HuH-7.5 (cell line): ENCODE measurements around the gene PLAGL2.

Experiments
- DNase-seq: peaks from one replicate; pipeline ENCODE4 v3.0.0; 2011; ENCODE audit warnings: low spot score

The PLAGL2 gene

DNA sequence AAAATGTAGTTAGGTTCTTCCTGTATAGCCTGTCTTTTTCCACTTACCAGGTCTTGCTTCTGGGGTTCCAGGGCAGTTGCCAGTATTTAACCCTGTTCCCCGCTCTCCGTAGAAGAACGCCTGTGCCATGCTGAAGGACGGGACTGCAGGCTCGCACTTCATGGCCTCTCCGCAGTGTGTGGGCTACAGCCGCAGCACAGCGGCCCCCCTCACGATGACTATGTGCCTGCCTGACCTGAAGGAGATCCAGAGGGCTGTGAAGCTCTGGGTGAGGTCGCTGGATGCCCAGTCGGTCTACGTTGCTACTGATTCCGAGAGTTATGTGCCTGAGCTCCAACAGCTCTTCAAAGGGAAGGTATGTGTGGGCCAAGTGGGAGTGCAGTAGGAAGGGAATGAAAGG, 23.2 kb upstream of the PLAGL2 start:
- DNase-seq: no peak

DNA sequence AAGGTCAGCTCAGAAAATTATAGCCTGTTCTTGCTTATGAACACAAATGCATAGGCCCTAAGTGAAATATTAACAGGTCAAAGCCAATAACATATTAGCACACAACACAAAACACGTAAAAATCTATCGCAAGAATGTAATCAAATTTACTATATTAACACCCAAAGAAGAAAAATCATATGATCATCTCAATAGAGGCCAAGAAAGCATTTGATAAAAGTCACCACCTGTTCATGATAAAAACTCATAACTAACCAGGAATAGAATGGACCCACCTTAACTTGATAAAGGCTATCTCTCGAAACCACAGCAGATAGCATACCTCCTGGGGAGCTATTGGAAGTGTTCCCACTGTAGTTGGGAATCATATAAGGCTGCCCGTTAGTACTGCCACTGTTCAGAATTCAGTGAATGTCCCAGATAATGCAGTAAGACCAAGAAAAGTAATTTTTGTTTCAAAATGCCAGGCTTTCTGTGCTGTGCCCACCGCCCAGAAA, 21.8 kb upstream of the PLAGL2 start:
- DNase-seq: no peak

DNA sequence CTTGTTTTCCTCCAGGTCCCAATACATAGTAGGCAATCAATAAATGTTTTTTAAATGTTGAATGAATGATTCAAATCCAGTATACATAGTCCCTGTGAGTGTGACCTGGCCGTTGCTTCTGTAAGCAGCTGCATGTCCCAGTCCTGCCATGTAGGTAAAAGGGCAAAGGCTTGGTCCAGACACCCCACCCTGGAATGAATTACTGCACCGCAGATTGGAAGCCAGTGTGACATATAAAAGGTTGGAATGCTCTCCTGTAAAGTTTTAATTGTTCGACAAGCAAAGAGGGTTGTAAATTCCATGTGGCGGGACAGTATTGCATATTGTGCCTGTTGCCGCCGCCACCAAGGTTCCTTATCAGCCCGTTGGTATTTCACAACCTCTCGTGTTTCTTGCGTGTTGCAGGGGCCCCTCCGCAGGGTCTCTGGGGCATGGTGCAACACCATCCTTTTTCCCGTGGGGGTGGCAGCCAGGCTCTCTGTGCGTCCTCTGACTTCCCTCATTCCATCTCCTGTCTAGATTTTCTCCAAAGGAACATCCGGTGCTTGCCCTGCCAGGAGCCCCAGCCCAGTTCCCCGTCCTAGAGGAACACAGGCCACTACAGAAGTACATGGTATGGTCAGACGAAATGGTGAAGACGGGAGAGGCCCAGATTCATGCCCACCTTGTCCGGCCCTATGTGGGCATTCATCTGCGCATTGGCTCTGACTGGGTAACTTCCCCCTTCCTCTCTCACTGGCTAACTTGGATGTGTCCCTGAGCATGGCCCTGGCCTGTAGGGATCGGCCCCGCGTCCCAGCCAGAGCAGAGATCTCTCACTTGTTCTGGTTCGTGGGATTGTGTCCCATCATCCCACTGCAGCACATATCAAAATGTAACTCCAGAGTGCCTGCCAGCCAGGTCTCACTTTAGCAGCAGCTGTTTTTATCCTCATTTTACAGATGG, 20.5 kb upstream of the PLAGL2 start:
- peak; percentile 87 for DNase-seq

DNA sequence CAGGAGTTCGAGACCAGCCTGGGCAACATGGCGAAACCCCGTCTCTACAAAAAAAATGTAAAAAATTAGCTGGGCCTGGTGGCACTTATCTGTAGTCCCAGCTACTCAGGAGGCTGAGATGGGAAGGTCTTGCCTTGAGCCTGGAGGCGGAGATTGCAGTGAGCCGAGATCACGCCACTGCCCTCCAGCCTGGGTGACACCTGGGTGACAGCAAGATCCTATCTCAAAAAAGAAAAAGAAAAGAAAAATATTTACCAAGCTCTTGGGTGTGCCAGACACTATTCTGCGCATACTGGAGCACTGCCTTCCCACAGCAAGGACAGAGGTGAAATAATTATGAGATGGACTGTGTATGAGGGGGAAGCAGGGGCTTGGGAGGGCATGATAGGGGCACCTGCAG, 19.8 kb upstream of the PLAGL2 start:
- no peak for DNase-seq

DNA sequence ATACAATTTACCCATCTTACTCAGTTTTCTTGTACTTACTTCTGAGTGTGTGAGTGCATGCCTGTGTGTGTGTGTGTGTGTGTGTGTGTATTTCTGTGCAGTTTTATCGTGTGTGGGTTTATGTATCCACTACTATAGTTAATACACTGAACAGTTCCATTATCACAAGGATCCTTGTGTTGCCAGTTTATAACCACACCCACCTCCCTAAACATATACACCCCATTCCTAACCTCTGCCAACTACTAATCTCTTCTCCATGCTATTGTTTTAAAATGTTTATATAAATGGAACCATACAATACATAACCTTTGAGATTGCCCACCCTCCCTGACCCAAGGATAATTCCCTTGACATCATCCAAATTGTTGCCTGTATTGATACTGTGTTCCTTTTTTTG, 18.8 kb upstream of the PLAGL2 start:
- no peak for DNase-seq

DNA sequence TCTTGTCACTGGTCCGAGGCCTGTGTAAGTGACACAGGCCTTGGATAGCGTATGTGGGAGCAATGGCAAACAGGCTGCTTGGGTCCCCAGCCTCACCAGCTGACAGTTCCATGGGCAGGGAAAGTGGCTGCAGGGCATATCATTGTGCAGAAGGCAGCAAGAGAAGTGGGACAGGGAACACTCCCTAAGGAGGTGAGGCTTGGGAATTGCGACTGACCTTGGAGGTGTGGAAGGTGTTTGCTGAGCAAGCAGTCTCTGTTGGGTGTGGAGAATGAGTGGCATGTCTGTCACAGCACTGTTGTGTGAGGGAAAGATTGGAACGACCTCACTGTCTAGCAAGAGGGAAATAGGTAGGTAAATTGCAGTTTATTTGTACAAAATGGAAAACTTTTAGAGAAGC, 16.9 kb upstream of the PLAGL2 start:
- DNase-seq: no peak

DNA sequence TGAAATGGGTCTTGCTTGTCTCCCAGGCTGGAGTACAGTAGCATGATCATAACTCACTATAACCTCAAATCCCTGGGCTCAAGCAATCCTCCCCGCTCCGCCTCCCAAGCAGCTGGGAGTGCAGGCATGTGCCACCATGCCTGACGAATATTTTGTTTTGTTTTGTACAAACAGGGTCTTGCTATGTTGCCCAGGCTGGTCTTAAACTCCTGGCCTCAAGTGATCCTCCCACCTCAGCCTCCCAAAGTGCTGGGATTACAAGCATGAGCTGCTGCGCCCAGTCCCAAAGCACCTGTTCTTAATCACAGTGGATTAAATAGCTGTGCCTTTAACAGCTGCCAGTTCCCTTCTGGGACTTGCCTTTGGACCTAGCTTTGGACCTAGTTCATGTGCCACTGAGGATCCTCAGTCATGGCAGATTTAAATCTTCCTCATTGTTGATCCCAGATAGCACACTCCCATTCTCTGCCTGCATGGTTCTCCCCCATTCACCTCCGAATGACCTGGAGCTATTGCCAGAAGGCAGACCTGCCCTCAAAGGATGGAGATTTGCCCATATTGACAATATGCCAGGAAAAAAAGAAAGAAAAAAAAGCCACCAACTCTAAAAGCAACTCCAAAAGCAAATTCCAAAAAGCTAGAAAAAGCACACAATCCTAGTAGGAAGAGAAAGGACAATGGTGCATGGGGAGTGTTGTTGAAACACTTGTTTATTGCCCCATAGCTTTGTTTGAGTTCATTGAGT, 10.8 kb upstream of the PLAGL2 start:
- no peak for DNase-seq

DNA sequence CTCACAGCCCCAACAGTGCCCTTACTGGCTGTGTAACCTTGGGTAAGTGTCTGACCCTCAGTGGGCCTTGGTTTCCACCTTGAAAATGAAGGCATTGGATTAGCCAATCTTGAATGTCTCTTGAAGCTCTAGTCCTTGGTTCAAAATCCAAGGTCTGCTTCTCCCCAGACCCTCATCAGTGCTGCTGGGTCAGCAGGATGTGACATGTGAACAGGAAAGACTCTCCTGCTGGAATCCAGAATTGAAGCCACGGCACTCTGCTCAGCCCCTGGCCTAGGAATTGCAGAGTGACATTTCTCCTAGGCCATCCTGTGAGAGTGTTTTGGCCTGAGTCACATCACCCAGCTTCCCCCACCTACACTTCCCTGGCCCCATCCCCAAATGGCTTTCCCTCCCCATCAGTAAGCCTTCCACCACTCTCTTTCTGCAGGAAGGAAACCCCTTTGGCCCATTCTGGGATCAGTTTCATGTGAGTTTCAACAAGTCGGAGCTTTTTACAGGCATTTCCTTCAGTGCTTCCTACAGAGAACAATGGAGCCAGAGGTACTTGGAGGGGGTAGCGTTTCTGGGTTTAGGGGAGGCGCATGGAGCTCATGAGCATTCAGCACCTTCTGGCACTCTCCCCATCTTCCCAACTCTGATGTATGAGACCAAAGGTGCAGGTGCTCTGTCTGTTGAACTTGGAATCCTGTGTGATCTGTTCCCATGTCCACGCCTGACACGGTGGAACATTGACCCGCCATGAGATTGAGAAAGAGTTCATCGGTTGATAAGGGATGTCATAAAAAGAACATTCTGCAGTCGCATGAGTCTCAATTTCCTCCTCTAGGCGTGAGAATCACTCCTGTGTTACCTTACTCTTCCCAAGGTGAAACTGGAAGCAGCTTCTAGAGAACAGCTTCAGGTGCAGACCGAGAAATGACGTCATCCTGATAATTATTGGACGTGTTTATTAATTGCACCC, 8.9 kb upstream of the PLAGL2 start:
- no peak for DNase-seq

DNA sequence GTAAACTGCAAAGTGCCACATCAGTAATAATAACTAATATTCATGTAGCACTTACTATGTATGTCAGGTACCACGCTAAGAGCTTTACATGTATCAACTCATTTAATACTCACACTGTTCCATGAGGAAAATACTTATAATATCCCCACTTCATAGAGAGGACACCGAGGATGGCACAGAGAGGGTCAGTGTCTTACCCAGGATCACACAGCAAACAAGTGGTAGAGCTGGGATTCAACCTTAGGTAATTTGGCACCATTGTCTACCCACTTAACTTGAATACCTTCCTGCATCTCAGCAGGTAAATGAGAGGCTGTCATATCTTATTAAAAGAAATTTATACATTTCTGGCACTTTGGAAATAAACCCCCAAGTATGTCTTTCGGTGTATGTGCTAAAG, 8.2 kb upstream of the PLAGL2 start:
- DNase-seq: no peak

DNA sequence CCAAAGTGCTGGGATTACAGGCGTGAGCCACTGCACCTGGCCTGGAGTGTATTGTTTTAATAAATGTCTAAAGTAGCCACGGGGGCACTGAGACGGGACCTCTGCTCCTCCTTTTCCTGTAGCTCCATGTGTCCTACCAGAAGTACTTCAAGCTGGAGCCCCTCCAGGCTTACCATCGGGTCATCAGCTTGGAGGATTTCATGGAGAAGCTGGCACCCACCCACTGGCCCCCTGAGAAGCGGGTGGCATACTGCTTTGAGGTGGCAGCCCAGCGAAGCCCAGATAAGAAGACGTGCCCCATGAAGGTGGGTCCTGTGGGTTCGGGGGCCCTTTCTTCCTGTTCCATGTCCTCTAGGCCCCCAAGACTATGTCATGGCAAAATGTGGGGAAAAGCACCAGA, 7.6 kb upstream of the PLAGL2 start:
- DNase-seq: no peak

DNA sequence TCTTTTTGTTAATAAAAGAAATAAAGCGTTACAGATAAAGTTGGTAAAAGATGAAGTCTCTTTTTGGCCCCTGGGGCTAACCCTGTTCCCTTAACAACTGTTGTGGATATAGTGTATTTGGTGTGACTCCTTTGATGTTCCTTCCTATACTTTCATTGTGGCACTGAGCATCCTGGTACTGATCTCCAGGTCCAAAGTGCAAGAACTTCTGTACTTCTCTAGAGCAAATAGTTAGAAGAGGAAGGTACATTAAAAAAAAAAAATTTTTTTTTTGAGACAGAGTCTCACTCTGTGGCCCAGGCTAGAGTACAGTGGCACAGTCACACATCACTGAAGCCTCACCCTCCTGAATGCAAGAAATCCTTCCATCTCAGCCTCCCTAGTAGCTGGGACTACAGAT, 6.3 kb upstream of the PLAGL2 start:
- no peak for DNase-seq

DNA sequence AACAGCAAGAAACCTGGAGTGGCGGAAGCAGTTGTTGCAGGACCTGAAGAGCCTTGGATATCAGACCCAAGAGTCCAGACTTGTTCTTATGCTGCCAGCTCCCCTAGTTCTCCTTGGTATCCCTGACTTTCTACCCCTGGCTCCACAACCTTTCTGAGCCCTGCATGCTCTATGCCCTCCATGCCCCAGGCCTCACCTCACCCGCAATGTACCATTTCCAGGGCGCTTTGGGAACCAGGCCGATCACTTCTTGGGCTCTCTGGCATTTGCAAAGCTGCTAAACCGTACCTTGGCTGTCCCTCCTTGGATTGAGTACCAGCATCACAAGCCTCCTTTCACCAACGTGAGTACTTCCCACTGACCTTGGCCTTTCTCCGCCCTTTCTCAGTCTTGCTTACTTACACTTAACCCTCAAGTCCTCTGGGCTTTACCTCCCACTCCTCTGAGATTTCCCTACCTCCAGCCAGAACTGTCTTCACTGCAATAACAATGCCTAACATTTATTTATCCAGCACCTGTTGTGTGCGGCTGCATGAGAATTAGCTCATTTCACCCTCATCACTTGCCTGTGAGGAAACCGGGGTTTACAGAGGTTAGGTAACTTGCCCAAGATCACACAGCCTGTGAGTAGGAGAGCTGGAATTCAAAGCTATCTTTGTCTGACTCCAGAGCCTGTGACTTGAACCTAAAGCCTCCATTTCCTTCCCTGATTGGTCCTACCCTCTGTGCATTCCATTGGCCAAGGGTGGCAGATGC, 2.5 kb upstream of the PLAGL2 start:
- no peak for DNase-seq

DNA sequence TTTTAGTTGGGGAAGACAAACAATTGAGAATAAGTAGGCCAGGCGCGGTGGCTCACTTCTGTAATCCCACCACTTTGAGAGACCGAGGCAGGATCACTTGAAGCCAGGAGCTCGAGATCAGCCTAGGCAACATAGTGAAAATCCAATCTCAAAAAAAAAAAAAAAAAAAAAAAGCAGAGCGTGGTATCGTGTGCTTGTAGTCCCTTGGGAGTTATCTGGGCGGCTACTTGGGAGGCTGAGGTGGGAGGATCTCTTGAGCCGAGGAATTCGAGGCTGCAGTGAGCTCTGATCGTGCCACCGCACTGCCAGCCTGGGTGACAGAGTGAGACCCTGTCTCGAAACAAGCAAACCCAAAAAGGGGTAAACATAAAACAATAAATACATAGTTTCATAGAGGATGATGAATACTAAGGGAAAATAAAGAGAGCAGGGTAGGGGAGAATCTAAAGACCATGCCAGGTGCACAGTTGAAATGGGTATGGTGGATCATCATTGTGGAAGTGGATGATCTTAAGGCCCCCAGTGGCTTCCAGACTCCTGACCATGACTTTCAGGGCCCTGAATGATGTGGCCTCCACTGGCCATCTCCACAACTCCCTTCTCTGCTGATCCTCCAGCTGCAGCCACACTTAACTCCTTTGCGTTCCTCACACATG, 1.1 kb upstream of the PLAGL2 start:
- DNase-seq: no peak

DNA sequence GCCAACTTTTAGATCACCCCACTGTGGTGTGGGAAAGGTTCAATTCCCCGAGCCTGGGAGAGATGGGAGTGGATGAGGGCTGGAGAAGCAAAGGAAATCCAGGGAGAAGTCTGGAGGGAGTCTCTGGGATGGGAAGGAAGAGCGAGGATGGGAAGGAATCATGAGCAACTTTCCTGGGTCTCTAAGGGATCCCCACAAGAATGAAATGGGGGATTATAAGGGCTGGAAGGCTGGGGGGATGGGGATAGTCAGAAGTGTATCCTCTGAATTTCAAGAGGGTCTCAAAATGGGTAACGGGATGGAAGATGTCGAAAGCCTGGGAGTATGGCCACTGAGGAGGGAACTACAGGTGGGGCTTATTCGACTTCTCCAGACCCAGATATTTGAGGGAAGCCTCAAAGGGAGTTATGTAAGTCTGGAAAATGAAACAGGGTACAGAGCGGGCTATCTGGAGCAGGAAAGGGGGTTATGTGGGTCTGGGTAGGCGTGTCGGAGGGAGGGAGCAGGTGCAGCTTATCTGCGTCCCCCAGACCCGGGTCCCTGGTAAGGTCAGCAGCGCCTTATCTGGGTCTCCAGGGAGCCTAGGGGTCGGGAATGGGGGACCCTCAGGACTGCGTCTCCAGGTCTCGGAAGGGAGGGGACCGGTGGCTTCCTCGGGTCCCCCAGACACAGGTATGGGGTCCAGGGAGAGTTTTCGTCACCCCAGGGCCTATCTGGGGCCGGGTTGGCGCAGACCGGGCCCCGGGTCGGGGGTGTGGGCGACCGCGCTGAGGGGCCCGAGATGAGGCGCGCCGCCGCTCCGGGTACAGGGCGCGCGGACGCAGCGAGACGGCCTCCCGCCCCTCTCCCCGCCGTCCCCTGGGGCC, 550 bp downstream of the PLAGL2 start:
- DNase-seq: no peak

DNA sequence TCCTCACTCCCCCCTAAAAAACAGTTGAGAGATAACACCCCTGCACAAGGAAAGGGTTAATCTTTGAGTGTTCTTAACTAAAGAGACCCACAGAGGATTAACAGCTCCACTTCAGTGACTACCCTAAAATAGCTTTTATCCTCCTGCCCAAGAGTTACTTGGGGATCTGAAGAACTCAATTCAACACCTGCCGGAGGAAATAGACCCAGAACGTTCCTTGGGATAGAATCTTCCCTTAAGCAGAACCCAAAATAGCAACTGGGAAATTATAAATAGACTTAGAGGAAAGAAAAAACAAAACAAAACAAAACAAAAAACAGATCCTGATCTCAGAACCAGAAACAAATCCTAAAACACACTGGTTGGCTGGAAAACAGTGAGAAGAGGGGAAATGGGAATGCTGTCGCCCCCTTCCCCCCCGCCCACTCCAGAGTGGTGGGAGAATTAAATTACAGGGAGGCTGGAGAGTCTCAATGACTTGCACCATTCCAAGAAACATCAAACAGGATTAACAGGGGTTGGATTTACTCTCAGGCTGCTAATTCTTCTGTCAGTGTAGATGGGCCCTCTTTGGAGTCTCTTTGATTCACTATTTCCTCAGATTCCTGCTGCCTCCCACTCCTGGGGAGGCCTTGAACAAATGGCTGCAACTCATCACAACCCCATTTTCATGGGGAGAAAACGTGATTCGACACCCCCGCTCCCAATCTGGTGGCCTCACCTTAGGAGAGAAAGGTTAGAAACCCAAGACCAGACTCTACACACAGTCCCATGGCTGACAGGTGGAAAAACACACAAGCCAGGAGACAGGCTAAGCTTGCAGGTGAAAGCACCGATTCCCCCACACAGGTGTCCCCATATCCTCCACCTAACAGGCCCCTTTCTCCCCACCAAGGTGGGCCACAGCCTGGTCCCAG, 1.4 kb downstream of the PLAGL2 start:
- no peak for DNase-seq

DNA sequence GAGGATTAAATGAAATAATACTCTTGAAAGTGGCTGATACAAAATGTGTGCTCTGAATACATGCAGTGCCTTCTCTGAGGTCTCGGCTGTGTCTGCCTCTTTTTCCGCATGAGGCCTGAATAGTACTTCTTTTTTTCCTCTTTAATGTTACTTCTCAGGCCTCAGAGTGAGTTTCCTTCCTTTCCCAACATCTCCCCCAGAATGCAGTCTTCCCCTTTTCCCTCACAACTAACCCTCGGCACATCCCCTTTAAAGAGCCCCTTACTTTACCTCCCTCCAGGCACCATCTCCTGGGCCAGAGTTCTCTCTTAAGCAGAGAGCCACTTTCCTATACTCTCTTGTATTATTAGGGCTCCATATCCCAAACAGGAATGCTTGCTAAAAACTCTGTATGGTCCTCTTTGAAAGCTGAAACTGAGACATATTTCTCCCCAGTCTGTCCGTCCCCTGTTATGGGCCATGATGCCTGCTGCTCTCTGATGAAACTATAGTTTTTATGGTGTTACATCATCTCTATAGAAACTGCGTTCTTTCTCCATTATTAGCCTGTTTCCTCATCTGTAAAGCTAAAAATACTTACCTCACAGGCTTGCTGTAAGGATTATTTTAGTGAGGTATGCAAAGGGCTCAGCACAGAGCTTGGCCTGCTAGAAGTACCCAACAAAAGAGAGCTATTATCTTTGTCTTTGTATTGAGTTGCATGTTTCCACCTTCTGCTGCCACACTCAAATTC, 2.3 kb downstream of the PLAGL2 start:
- no peak for DNase-seq

DNA sequence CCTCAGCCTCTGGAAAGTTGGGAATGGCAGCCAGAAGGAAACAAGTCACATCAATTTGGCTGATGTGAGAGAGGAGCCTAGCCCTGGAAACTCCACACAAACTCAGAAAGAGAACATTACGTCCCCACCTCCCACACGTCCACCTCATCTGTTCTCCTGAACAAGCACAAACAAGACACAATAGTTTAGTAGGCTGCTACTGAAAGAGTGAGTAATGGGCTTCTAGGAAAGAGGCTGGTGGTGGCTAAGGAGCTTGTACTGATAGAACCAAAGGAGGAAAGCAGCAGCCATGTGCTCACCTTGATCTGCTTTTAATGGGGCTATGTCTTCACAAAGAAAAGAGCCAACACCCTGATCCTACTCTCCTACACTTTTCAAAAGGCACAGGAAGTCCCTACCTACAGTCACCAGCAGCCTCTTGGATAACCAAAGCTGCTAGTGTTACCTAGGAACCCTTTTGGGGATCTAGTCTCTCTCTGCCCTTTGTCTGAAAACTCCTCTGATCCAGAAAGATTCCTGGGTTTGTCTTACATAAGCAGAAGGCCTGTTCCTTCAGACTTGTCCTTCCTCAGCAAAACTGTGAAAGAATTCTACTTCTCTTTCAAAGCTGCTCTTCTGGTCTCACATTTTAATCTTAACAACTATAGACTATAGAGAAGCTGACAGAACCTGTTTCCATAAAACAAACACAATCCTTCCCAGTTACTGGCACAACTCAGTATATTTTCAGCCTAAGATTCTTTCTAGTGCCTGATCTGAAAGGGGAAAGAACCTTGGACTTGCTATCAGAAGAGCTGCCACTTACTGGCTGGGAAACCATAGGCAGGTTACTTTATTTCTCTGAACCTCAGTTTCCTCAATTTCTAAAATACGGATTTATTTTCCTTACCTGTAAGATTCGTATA, 3.1 kb downstream of the PLAGL2 start:
- DNase-seq: no peak
